ENCODE data around the gene OR8I2. TPM values are rescaled to one million over a fixed set of nuclear protein-coding genes. Genes with fewer than 3 reads are reported as not detected.

OR8I2 gene
- total RNA-seq, 2 experiments from 2014 or later, result not detected

Other genes with a start within 250 kb of the OR8I2 start
- gene TRIM51, start 210.0 kb upstream of the OR8I2 start, total RNA-seq, result not detected
- not detected for gene OR5W2, start 178.7 kb upstream of the OR8I2 start, total RNA-seq
- gene OR5I1, start 156.9 kb upstream of the OR8I2 start, total RNA-seq, result not detected
- not detected for gene OR10AG1, start 123.4 kb upstream of the OR8I2 start, total RNA-seq
- not detected for gene OR5F1, start 98.7 kb upstream of the OR8I2 start, total RNA-seq
- not detected for gene OR5AS1, start 65.7 kb upstream of the OR8I2 start, total RNA-seq
- gene OR8H2, start 10.4 kb downstream of the OR8I2 start, total RNA-seq, result not detected
- gene OR8H3, start 29.1 kb downstream of the OR8I2 start, total RNA-seq, result not detected
- not detected for gene OR8J3, start 46.9 kb downstream of the OR8I2 start, total RNA-seq
- gene OR8K5, start 67.0 kb downstream of the OR8I2 start, total RNA-seq, result not detected
- not detected for gene OR5J2, start 83.3 kb downstream of the OR8I2 start, total RNA-seq
- not detected for gene OR5T2, start 140.9 kb downstream of the OR8I2 start, total RNA-seq
- gene OR5T3, start 158.9 kb downstream of the OR8I2 start, total RNA-seq, result not detected
- not detected for gene OR5T1, start 180.8 kb downstream of the OR8I2 start, total RNA-seq
- gene OR8H1, start 198.9 kb downstream of the OR8I2 start, total RNA-seq, result not detected
- not detected for gene OR8K3, start 221.8 kb downstream of the OR8I2 start, total RNA-seq